Endothelial cell of umbilical vein (primary cell): ENCODE data around the gene PLEKHO1. TPM values are rescaled to one million over a fixed set of nuclear protein-coding genes. Genes with fewer than 3 reads are reported as not detected.

Source experiments
- BruUV-seq: library from RNA; stranded (reverse); fragments of 400-500 nt; replicated peaks from 2 replicates; lab custom pipeline; 2021; lab: Mats Ljungman, UMichigan
- CTCF ChIA-PET: fragments of 300-600, 350-600 bp; sonication (Branson Sonifier 250); formaldehyde crosslinking; loops from one replicate; lab custom pipeline; 2021; ENCODE audit warnings: antibody characterized with exemption, inconsistent platforms; lab: Charles Lee
- POLR2A ChIA-PET: fragments of 300-600, 350-600 bp; sonication (Branson Sonifier 250); formaldehyde crosslinking; loops from one replicate; lab custom pipeline; 2021; ENCODE audit warnings: antibody characterized with exemption, inconsistent platforms; lab: Charles Lee
- DNase-seq: peaks from one replicate; pipeline ENCODE4 v3.0.0-alpha.2; 2011; ENCODE audit warnings: low read depth, low spot score
- FAIRE-seq: peaks from 2 replicates; lab custom pipeline; 2011; peaks lifted over from hg19 to GRCh38; lab: Jason Lieb, UNC
- H2AFZ ChIP-seq: 2 replicates; pipeline ENCODE4 v1.6.0; 2012; ENCODE audit warnings: low read depth, low read length, control low read depth, inconsistent platforms
- H3K27ac ChIP-seq: 2 replicates; pipeline ENCODE4 v1.5.1; 2011; ENCODE audit warnings: low read depth, mild to moderate bottlenecking, control low read depth, low read length, moderate library complexity; ENCODE audit not compliant: insufficient read depth
- H3K27me3 ChIP-seq, 2 experiments: 2 replicates each; pipeline versions ENCODE4 v1.6.0 to v1.6.1; 2011; ENCODE audit warnings: low read length in 2 of 2, mixed read lengths in 1 of 2; ENCODE audit not compliant: control insufficient read depth in 2 of 2, insufficient read depth in 2 of 2
- H3K36me3 ChIP-seq, 2 experiments: 2 replicates in 1 of 2; 3 replicates in 1 of 2; pipeline ENCODE4 v1.5.1; 2011; ENCODE audit warnings: low read length in 2 of 2, mild to moderate bottlenecking in 1 of 2, moderate library complexity in 1 of 2; ENCODE audit not compliant: control insufficient read depth in 2 of 2, insufficient read depth in 2 of 2; ENCODE audit errors: extremely low read depth in 1 of 2
- H3K4me1 ChIP-seq: 3 replicates; pipeline ENCODE4 v1.5.1; 2011; ENCODE audit warnings: mild to moderate bottlenecking, low read length; ENCODE audit not compliant: control insufficient read depth, insufficient read depth; ENCODE audit errors: extremely low read depth
- H3K4me2 ChIP-seq: 2 replicates; pipeline ENCODE4 v1.6.1; 2011; ENCODE audit warnings: low read length, control low read depth, mixed read lengths; ENCODE audit not compliant: insufficient read depth
- H3K4me3 ChIP-seq, 3 experiments: fragments of 200-600 bp in 1 of 3; sonication (generic), shearing (Covaris generic) in 1 of 3; replicated peaks in 1 of 3; 2 replicates each; pipeline ENCODE4 v1.5.1; 2011 to 2016; ENCODE audit warnings: control low read depth in 3 of 3, low read length in 3 of 3, mild to moderate bottlenecking in 2 of 3, inconsistent platforms in 1 of 3, low read depth in 1 of 3, moderate library complexity in 1 of 3; ENCODE audit not compliant: insufficient read depth in 1 of 3
- H3K79me2 ChIP-seq: 2 replicates; pipeline ENCODE4 v1.6.0; 2012; ENCODE audit warnings: low read length, inconsistent platforms; ENCODE audit not compliant: control insufficient read depth, insufficient read depth
- H3K9ac ChIP-seq: replicated peaks from 2 replicates; pipeline ENCODE3; 2011; ENCODE audit warnings: low read length, control low read depth; ENCODE audit not compliant: insufficient read depth; ENCODE audit errors: extremely low read depth
- H3K9me1 ChIP-seq: replicated peaks from 3 replicates; pipeline ENCODE4 v1.6.0; 2011; ENCODE audit warnings: mild to moderate bottlenecking, low read length; ENCODE audit not compliant: control insufficient read depth, insufficient read depth; ENCODE audit errors: extremely low read depth
- H3K9me3 ChIP-seq: replicated peaks from 2 replicates; pipeline ENCODE4 v1.5.1; 2012; ENCODE audit warnings: low read length, inconsistent platforms; ENCODE audit not compliant: control insufficient read depth, insufficient read depth
- H4K20me1 ChIP-seq: replicated peaks from 2 replicates; pipeline ENCODE3; 2011; ENCODE audit warnings: mild to moderate bottlenecking, low read length; ENCODE audit not compliant: control insufficient read depth, insufficient read depth; ENCODE audit errors: extremely low read depth
- EZH2 ChIP-seq: IDR thresholded peaks from 2 replicates; pipeline ENCODE4 v1.6.1; 2012; ENCODE audit warnings: borderline replicate concordance, low read depth, mild to moderate bottlenecking, moderate library complexity, low read length, inconsistent platforms; ENCODE audit not compliant: severe bottlenecking
- FOS ChIP-seq: IDR thresholded peaks from 2 replicates; pipeline ENCODE4 v1.6.1; 2011; ENCODE audit warnings: mild to moderate bottlenecking, low read length, moderate library complexity, borderline replicate concordance; ENCODE audit not compliant: insufficient read depth
- GATA2 ChIP-seq: IDR thresholded peaks from 2 replicates; pipeline ENCODE4 v1.7.0; 2011; ENCODE audit warnings: low read depth, mild to moderate bottlenecking, moderate library complexity, mixed read lengths, low read length; ENCODE audit not compliant: insufficient read length, insufficient read depth
- MYC ChIP-seq: IDR thresholded peaks from one replicate; pipeline ENCODE4 v1.6.1; 2011; ENCODE audit warnings: mild to moderate bottlenecking, low read depth, low read length
- POLR2AphosphoS5 ChIP-seq: IDR thresholded peaks from 2 replicates; pipeline ENCODE4 v1.6.1; 2012; ENCODE audit warnings: low read depth, mild to moderate bottlenecking, control low read depth, low read length, moderate library complexity; ENCODE audit not compliant: insufficient read depth
- dilution Hi-C: fragments of 300-500 bp; cut with MboI; formaldehyde crosslinking; loops from one replicate; pipeline ENCODE4 v1.15.0; 2019; ENCODE audit warnings: low sequenced_read_pairs; ENCODE audit not compliant: extremely low pct_ligation_motif_present
- intact Hi-C: fragments of 100-400 bp; cut with micrococcal nuclease; formaldehyde crosslinking; loops from one replicate; pipeline ENCODE4 v1.10.0; 2022
- polyA plus RNA-seq, 4 experiments: library from polyadenylated mRNA; depleted of rRNA in 3 of 4; stranded (reverse) in 3 of 4; unstranded in 1 of 4; fragments of >200 nt; gene quantifications; 2 replicates each; pipeline versions ENCODE4 v1.2.1 to v1.2.3, GENCODE V29; 2011 to 2012; ENCODE audit warnings: missing spikeins in 1 of 4
- total RNA-seq: library from RNA; stranded (reverse); gene quantifications from 2 replicates; pipeline ENCODE4 v1.2.3, GENCODE V29; 2021
- TF ChIP-seq, protein P1 (sequence below), 2 donors: IDR thresholded peaks; 1 replicate in 1 of 2; 2 replicates in 1 of 2; pipeline ENCODE4 v1.5.1; 2011; ENCODE audit warnings: low read length in 2 of 2, mild to moderate bottlenecking in 2 of 2, moderate library complexity in 2 of 2, control low read depth in 1 of 2, inconsistent platforms in 1 of 2, low read depth in 1 of 2; ENCODE audit not compliant: insufficient read depth in 1 of 2; ENCODE audit errors: extremely low read depth in 1 of 2
- TF ChIP-seq, protein P2 (sequence below): IDR thresholded peaks from 2 replicates; pipeline ENCODE4 v1.6.1; 2011; ENCODE audit not compliant: insufficient read depth, insufficient read length

PLEKHO1 gene
- total and polyA plus RNA-seq, 2 donors (not counting 3 experiments of a cell fraction or from before 2014, with no cell fraction given), result 59.8 to 101 TPM

DNA sequence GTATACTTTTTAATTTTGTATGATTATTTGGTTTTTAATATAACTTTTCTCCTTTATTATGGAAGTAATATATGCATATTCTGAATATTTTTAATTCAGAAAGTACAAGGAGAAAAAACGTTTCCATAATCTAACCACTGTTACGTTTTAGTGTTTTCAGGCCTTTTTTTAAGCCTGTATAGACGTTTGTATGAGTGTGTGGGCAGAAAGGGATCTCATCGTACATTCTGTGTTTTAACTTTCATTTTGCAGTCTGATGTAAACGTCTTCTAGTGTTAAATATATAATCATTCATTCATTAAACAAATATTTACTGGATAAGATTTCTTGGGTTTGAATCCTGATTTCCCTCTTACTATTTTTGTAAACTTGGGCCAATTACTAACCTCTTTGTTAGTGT is 38.0 kb upstream of the PLEKHO1 start:
- Histone ChIP-seq H3K79me2 (no peaks in the 10 kb centered on the region), H3K4me2 (no peak overlapping the region), H3K36me3 (no peaks in the 10 kb centered on the region), H3K9me1 (no peaks in the 10 kb centered on the region), H2AFZ (no peak overlapping the region), H3K4me1 (peaks cover 17% of the 10 kb centered on the region), H4K20me1 (no peaks in the 10 kb centered on the region), H3K9ac (no peak overlapping the region), H3K27ac (no peak overlapping the region), H3K4me3 (no peak overlapping the region), H3K27me3 (no peaks in the 10 kb centered on the region), H3K9me3 (no peaks in the 10 kb centered on the region)
- dilution Hi-C loops (no loop called here), intact Hi-C loops (loop anchor here (5.0 kb wide), 1 partner anchor 41 kb away; no protein-coding TSS in a partner anchor)
- FAIRE-seq (no peak), DNase-seq (no peak)
- BruUV-seq, result no TSS peak
- ChIA-PET CTCF (no interaction called here), POLR2A (no interaction called here)
- no peak for TF ChIP-seq GATA2
- no peak for TF ChIP-seq MYC
- TF ChIP-seq, protein P1, sequence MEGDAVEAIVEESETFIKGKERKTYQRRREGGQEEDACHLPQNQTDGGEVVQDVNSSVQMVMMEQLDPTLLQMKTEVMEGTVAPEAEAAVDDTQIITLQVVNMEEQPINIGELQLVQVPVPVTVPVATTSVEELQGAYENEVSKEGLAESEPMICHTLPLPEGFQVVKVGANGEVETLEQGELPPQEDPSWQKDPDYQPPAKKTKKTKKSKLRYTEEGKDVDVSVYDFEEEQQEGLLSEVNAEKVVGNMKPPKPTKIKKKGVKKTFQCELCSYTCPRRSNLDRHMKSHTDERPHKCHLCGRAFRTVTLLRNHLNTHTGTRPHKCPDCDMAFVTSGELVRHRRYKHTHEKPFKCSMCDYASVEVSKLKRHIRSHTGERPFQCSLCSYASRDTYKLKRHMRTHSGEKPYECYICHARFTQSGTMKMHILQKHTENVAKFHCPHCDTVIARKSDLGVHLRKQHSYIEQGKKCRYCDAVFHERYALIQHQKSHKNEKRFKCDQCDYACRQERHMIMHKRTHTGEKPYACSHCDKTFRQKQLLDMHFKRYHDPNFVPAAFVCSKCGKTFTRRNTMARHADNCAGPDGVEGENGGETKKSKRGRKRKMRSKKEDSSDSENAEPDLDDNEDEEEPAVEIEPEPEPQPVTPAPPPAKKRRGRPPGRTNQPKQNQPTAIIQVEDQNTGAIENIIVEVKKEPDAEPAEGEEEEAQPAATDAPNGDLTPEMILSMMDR (IDR thresholded peaks at IDR 0.05; ENCODE audit: extremely low read depth in 1 of 2, insufficient read depth in 1 of 2, low read depth in 1 of 2, low read length in 2 of 2), result no peak
- TF ChIP-seq, protein P2, sequence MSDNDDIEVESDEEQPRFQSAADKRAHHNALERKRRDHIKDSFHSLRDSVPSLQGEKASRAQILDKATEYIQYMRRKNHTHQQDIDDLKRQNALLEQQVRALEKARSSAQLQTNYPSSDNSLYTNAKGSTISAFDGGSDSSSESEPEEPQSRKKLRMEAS, result no peak
- TF ChIP-seq EZH2, result no peak
- TF ChIP-seq FOS, result no peak
- no peak for TF ChIP-seq POLR2AphosphoS5
